Measurements from ENCODE around the gene ITFG1. TPM values are rescaled to one million over a fixed set of nuclear protein-coding genes. Genes with fewer than 3 reads are reported as not detected.
"Not testable (repeated sequence)": the region's sequence is repeated elsewhere in the genome, so short reads cannot be mapped to it uniquely, and the experiment has no call there.

The ITFG1 gene
- total RNA-seq, 1 experiment from 2014 or later: 18.0 TPM

DNA sequence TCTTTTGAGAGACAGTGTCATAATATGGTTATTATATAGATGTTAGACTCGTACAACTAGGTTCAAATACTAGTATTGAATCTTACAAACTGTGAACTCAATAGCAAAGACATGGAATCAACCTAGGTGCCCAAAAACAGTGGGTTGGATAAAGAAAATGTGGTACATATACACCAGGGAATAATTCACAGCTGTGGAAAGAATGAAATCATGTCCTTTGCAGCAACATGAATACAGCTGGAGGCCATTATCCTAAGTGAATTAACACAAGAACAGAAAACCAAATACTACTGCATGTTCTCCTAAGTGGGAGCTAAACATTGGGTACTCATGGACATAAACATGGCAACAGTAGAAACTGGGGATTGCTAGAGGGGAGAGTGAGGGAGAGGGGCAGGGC is 8.4 kb upstream of the ITFG1 start:
- Histone ChIP-seq H3K4ac (ENCODE audit: low read depth, low read length) (no peak overlapping the region), H2BK5ac (ENCODE audit: insufficient read length, low read length) (no peak overlapping the region), H3K56ac (ENCODE audit: insufficient read length, low read depth, low read length) (no peak overlapping the region), H3K23me2 (ENCODE audit: insufficient read length, low read depth, low read length, poor library complexity, severe bottlenecking) (no peaks in the 10 kb centered on the region), H3K27me3 (ENCODE audit: insufficient read depth, low read length) (no peaks in the 10 kb centered on the region), H3K18ac (ENCODE audit: insufficient read length, low read depth, low read length) (no peak overlapping the region), H3K23ac (ENCODE audit: insufficient read length, low read depth, low read length) (no peak overlapping the region), H3K9ac (ENCODE audit: extremely low read depth, insufficient read length, low read length) (no peak overlapping the region), H3T11ph (ENCODE audit: low read length) (no peak overlapping the region), H4K5ac (ENCODE audit: insufficient read length, low read depth, low read length) (no peak overlapping the region), H2AK5ac (ENCODE audit: insufficient read length, low read length) (no peak overlapping the region), H2BK12ac (ENCODE audit: insufficient read length, low read depth, low read length) (no peak overlapping the region), H3K79me2 (ENCODE audit: insufficient read depth, low read length) (no peaks in the 10 kb centered on the region), H2AFZ (ENCODE audit: low read length) (no peak overlapping the region), H2BK15ac (ENCODE audit: low read depth, low read length) (no peak overlapping the region), H4K20me1 (ENCODE audit: control insufficient read depth, insufficient read depth, insufficient read length) (no peaks in the 10 kb centered on the region), H3K4me2 (ENCODE audit: insufficient read depth, insufficient read length, low read length) (no peak overlapping the region), H3K14ac (ENCODE audit: insufficient read depth, low read length) (no peak overlapping the region), H4K8ac (replicated peaks; ENCODE audit: insufficient read length, low read depth, low read length) (no peak overlapping the region), H3K4me1 (ENCODE audit: insufficient read depth, low read length) (no peaks in the 10 kb centered on the region), H2BK120ac (ENCODE audit: low read depth, low read length, poor library complexity, severe bottlenecking) (no peak overlapping the region), H3K79me1 (ENCODE audit: insufficient read depth, low read depth, low read length, poor library complexity, severe bottlenecking) (no peaks in the 10 kb centered on the region), H4K91ac (ENCODE audit: insufficient read length, low read depth, low read length) (no peak overlapping the region), H3K27ac (ENCODE audit: insufficient read length, low read depth, low read length) (no peak overlapping the region), H2BK20ac (ENCODE audit: low read depth, low read length, poor library complexity, severe bottlenecking) (no peak overlapping the region), H3K9me3 (ENCODE audit: control insufficient read depth, low read depth, low read length) (no peaks in the 10 kb centered on the region)
- TF ChIP-seq CTCF (conservative IDR thresholded peaks at IDR 0.05): no peak
- no CpG with 5 or more reads among the region's 1 CpG for WGBS (ENCODE audit: extremely low coverage, insufficient read length, low lambda C conversion rate)
- no peak overlapping the region for H3K4me3 Mint-ChIP-seq
- no peak overlapping the region; a peak in 1 of 7 replicates for H3K27ac Mint-ChIP-seq
- H3K4me1 Mint-ChIP-seq: peaks cover 9 to 15% of the 10 kb centered on the region in 2 experiments
- DNase-seq: no peak
- no peaks in the 10 kb centered on the region for H3K9me3 Mint-ChIP-seq
- H3K36me3 Mint-ChIP-seq (ENCODE audit: insufficient read depth in 1 of 3, low read depth in 3 of 3): no peaks in the 10 kb centered on the region; a peak in 1 of 7 replicates
- no peaks in the 10 kb centered on the region; the same call in 1 of the 2 replicates for H3K27me3 Mint-ChIP-seq (ENCODE audit: low read depth)

DNA sequence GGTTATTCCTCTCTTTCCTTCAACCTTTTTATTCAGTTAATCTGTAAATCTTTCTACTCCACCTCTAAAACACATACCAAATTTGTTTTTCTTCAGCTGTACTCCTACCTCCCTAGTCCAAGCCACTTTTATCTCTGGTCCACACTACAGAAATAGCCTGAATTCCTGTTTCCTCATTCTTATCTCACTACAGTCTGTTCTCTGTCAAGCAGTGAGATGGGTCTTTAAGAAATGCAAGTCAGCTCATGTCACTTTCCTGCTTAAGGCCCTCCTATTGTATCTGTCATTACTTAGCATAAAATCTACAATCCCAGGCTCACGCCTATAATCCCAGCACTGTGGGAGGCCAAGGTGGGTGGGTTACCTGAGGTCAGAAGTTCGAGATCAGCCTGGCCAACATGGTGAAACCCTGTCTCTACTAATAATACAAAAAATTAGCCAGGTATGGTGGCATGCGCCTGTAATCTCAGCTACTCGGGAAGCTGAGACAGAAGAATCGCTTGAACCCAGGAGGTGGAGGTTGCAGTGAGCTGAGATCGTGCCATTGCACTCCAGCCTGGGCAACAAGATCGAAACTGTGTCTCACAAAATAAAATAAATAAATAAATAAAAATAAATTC is 7.3 kb upstream of the ITFG1 start:
- H3K79me1 ChIP-seq (ENCODE audit: insufficient read depth, low read depth, low read length, poor library complexity, severe bottlenecking); H3K23me2 ChIP-seq (ENCODE audit: insufficient read length, low read depth, low read length, poor library complexity, severe bottlenecking); H3T11ph ChIP-seq (ENCODE audit: low read length); H3K4me2 ChIP-seq (ENCODE audit: insufficient read depth, insufficient read length, low read length); H2BK15ac ChIP-seq (ENCODE audit: low read depth, low read length); H4K20me1 ChIP-seq (ENCODE audit: control insufficient read depth, insufficient read depth, insufficient read length); H2BK120ac ChIP-seq (ENCODE audit: low read depth, low read length, poor library complexity, severe bottlenecking); H3K9me3 ChIP-seq (ENCODE audit: control insufficient read depth, low read depth, low read length); H3K56ac ChIP-seq (ENCODE audit: insufficient read length, low read depth, low read length); H3K27ac ChIP-seq (ENCODE audit: insufficient read length, low read depth, low read length); H2BK12ac ChIP-seq (ENCODE audit: insufficient read length, low read depth, low read length); H3K18ac ChIP-seq (ENCODE audit: insufficient read length, low read depth, low read length); H3K4ac ChIP-seq (ENCODE audit: low read depth, low read length); H2AFZ ChIP-seq (ENCODE audit: low read length); H3K27ac Mint-ChIP-seq; H3K14ac ChIP-seq (ENCODE audit: insufficient read depth, low read length); H3K4me1 ChIP-seq (ENCODE audit: insufficient read depth, low read length); H2AK5ac ChIP-seq (ENCODE audit: insufficient read length, low read length); H4K91ac ChIP-seq (ENCODE audit: insufficient read length, low read depth, low read length); H3K27me3 Mint-ChIP-seq (ENCODE audit: low read depth); DNase-seq; H3K27me3 ChIP-seq (ENCODE audit: insufficient read depth, low read length); H3K9ac ChIP-seq (ENCODE audit: extremely low read depth, insufficient read length, low read length); H3K9me3 Mint-ChIP-seq; H3K23ac ChIP-seq (ENCODE audit: insufficient read length, low read depth, low read length); H3K4me3 Mint-ChIP-seq; H4K8ac ChIP-seq (replicated peaks; ENCODE audit: insufficient read length, low read depth, low read length); H3K36me3 Mint-ChIP-seq (ENCODE audit: insufficient read depth in 1 of 3, low read depth in 3 of 3); H4K5ac ChIP-seq (ENCODE audit: insufficient read length, low read depth, low read length); H2BK20ac ChIP-seq (ENCODE audit: low read depth, low read length, poor library complexity, severe bottlenecking); H3K79me2 ChIP-seq (ENCODE audit: insufficient read depth, low read length); H2BK5ac ChIP-seq (ENCODE audit: insufficient read length, low read length): not testable (repeated sequence)
- WGBS (ENCODE audit: extremely low coverage, insufficient read length, low lambda C conversion rate): no CpG with 5 or more reads among the region's 7 CpGs
- H3K4me1 Mint-ChIP-seq: peaks cover 19 to 23% of the 10 kb centered on the region in 2 experiments
